Tibial artery (tissue), 4 donors: ENCODE measurements around the gene SYTL4.

ENCODE experiments used
- DNase-seq, 2 donors: peaks; one replicate each; pipeline ENCODE4 v3.0.0-alpha.2; 2019
- H3K27ac ChIP-seq, 2 donors: fragments of 200-600 bp; sonication (generic) in 1 of 2; 1 replicate in 1 of 2; 2 replicates in 1 of 2; pipeline ENCODE4 v1.5.1; 2018 to 2019; ENCODE audit warnings: mild to moderate bottlenecking in 1 of 2
- H3K27me3 ChIP-seq, 2 donors: fragments of 200-600 bp; sonication (generic) in 1 of 2; one replicate each; pipeline versions ENCODE4 v1.5.1 to v1.6.0; 2016 to 2019
- H3K36me3 ChIP-seq, 3 donors: fragments of 200-600 bp; sonication (generic) in 2 of 3; one replicate each; pipeline ENCODE4 v1.5.1; 2016 to 2019; ENCODE audit warnings: mild to moderate bottlenecking in 2 of 3
- H3K4me1 ChIP-seq, 4 donors: fragments of 200-600 bp; sonication (generic) in 2 of 4; 1 replicate in 3 of 4; 2 replicates in 1 of 4; pipeline ENCODE4 v1.5.1; 2016 to 2019
- H3K4me3 ChIP-seq, 2 donors: fragments of 200-600 bp; sonication (generic) in 1 of 2; 1 replicate in 1 of 2; 2 replicates in 1 of 2; pipeline ENCODE4 v1.5.1; 2018 to 2019; ENCODE audit warnings: mild to moderate bottlenecking in 2 of 2
- H3K9me3 ChIP-seq, 3 donors: fragments of 200-600 bp; sonication (generic) in 1 of 3; one replicate each; pipeline ENCODE4 v1.5.1; 2016 to 2019
- CTCF ChIP-seq, 2 experiments: fragments of 200-600 bp in 1 of 2; fragments of 450-650 bp in 1 of 2; IDR thresholded peaks; one replicate each; pipeline ENCODE4 v1.5.1; 2017 to 2019; ENCODE audit warnings: antibody characterized with exemption in 2 of 2, mild to moderate bottlenecking in 1 of 2, moderate library complexity in 1 of 2
- intact Hi-C: fragments of 100-400 bp; cut with DNase I; formaldehyde crosslinking; loops from one replicate; pipeline ENCODE4 v1.15.0; 2023; ENCODE audit warnings: low total_unique reads

Gene SYTL4

GRCh38 chrX:100720301-100720700 lies 11.6 kb downstream of the SYTL4 start:
- intact Hi-C loops, result no loop called here
- DNase-seq, result no peak

GRCh38 chrX:100719139-100719538 lies 12.8 kb downstream of the SYTL4 start:
- no peaks in the 10 kb centered on the region for H3K4me1 ChIP-seq
- intact Hi-C loops, result no loop called here
- no peaks in the 10 kb centered on the region for H3K9me3 ChIP-seq
- no peak overlapping the region for H3K27ac ChIP-seq
- no peak for TF ChIP-seq CTCF (IDR thresholded peaks at IDR 0.05)
- DNase-seq, result no peak
- H3K4me3 ChIP-seq, result no peak overlapping the region
- no peaks in the 10 kb centered on the region for H3K27me3 ChIP-seq
- H3K36me3 ChIP-seq, result no peaks in the 10 kb centered on the region

More at GRCh38 chrX:100720301-100720700, 11.6 kb downstream of the SYTL4 start:
- Histone ChIP-seq H3K9me3 (no peaks in the 10 kb centered on the region), H3K4me3 (no peak overlapping the region), H3K27me3 (no peaks in the 10 kb centered on the region), H3K36me3 (no peaks in the 10 kb centered on the region), H3K4me1 (no peaks in the 10 kb centered on the region), H3K27ac (no peak overlapping the region)
- no peak for TF ChIP-seq CTCF (IDR thresholded peaks at IDR 0.05)

GRCh38 chrX:100717363-100717762 lies 14.6 kb downstream of the SYTL4 start:
- no peaks in the 10 kb centered on the region for H3K27me3 ChIP-seq
- H3K36me3 ChIP-seq, result no peaks in the 10 kb centered on the region
- no peaks in the 10 kb centered on the region for H3K4me1 ChIP-seq
- H3K4me3 ChIP-seq, result no peak overlapping the region
- intact Hi-C loops, result no loop called here
- no peaks in the 10 kb centered on the region for H3K9me3 ChIP-seq
- H3K27ac ChIP-seq, result no peak overlapping the region
- DNase-seq, result no peak
- TF ChIP-seq CTCF (IDR thresholded peaks at IDR 0.05), result no peak

DNA sequence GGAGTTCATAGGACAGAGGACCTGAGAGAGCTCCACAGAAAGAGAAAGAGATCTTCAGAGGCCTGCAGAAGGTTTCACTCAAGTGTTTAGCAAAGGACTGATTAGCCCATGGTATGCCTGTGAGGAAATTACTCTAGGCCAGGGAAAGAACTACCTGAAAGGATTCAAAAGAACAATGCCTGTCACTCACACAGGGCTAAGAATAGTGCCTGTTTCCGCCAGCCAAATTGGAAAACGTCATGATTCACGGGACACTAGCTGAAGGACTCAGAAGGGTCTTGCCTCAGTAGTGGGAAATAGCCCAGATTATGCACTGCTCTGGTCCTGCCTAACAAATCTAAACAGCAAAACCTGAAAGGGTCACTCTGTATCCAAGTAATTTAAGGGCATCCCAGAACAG lies 21.1 kb downstream of the SYTL4 start:
- no peaks in the 10 kb centered on the region for H3K9me3 ChIP-seq
- DNase-seq, result no peak
- H3K36me3 ChIP-seq, result no peaks in the 10 kb centered on the region
- no peaks in the 10 kb centered on the region for H3K4me1 ChIP-seq
- H3K4me3 ChIP-seq, result no peak overlapping the region
- TF ChIP-seq CTCF (IDR thresholded peaks at IDR 0.05), result no peak
- no peak overlapping the region for H3K27ac ChIP-seq
- H3K27me3 ChIP-seq, result no peaks in the 10 kb centered on the region
- intact Hi-C loops, result no loop called here

DNA sequence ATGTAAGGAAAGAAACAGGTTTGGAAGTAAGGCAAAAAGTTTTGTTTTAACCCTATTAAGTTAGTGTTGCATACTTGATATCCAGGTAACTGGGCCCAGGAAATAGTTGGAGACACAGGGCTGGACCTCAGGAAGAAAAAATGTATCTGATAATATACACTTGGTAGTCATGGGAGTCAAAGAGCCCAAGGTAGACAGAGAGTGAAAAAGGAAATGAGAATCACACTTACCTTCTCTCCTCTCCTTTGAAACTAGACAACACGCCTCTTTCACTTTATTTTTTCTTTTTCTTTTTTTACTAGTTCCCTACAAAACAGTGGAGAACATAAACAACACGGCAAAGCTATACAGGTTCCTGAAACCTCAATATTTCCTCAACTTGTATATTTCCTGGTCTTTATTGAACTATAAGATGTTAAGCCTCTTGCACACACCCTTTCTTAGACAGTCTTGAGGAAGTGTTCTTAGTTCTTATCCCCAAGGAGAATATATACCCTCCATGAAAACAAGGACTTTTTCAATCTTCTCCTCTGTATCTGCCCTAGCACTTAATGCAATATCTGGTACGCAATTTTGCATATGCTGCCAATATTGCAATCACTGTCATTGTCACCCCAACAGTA lies 27.2 kb downstream of the SYTL4 start:
- TF ChIP-seq CTCF (IDR thresholded peaks at IDR 0.05), result no peak
- no peak for DNase-seq
- Histone ChIP-seq H3K27ac (no peak overlapping the region), H3K27me3 (no peaks in the 10 kb centered on the region), H3K4me3 (no peak overlapping the region), H3K9me3 (no peaks in the 10 kb centered on the region), H3K36me3 (peaks cover 0 to 5% (median 0%) of the 10 kb centered on the region in 3 donors), H3K4me1 (no peaks in the 10 kb centered on the region)
- intact Hi-C loops, result no loop called here

DNA sequence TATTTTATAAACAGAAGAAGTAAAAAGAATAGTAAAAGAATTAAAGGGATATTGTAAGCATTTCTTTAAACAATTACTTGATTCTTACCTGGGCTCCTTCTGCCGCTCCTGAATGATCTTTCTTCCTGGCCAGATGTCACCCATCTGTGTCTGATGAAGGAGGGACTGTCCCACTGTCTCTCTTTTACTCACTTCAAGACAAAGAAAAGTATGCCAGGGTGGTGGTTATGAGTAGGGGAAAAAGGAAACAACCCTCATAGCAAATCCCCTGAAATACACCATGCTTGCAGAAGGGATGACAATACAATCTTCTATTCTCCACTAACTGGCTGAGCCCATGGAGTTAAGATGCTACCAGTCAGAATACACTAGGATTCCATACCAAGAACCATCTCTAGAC lies 31.1 kb downstream of the SYTL4 start:
- no peaks in the 10 kb centered on the region for H3K27me3 ChIP-seq
- no peaks in the 10 kb centered on the region for H3K4me1 ChIP-seq
- peaks cover 0 to 5% (median 0%) of the 10 kb centered on the region in 3 donors for H3K36me3 ChIP-seq
- no peaks in the 10 kb centered on the region for H3K9me3 ChIP-seq
- H3K4me3 ChIP-seq, result no peak overlapping the region
- H3K27ac ChIP-seq, result no peak overlapping the region
- intact Hi-C loops, result no loop called here
- DNase-seq, result no peak
- no peak for TF ChIP-seq CTCF (IDR thresholded peaks at IDR 0.05)
